Liver (tissue), 9 donors: ENCODE measurements around the gene TRPV4. TPM values are rescaled to one million over a fixed set of nuclear protein-coding genes. Genes with fewer than 3 reads are reported as not detected.
A peak's percentile ranks its signal among the peaks of the same experiment; 100 is the strongest.

Experiments
- DNase-seq: peaks from one replicate; pipeline ENCODE4 v3.0.0-alpha.2; 2017; ENCODE audit warnings: low spot score
- H3K27ac ChIP-seq, 2 donors: one replicate each; pipeline ENCODE4 v1.7.0; 2013; ENCODE audit warnings: inconsistent platforms in 2 of 2, low read length in 2 of 2, control low read depth in 1 of 2, low read depth in 1 of 2, mild to moderate bottlenecking in 1 of 2
- H3K27me3 ChIP-seq, 4 donors: one replicate each; pipeline versions ENCODE4 v1.6.1 to v1.7.0; 2013; ENCODE audit warnings: low read length in 3 of 4, inconsistent platforms in 1 of 4, mild to moderate bottlenecking in 1 of 4, moderate library complexity in 1 of 4; ENCODE audit not compliant: control insufficient read depth in 4 of 4, insufficient read depth in 4 of 4
- H3K36me3 ChIP-seq, 4 donors: one replicate each; pipeline versions ENCODE4 v1.6.1 to v1.7.0; 2013; ENCODE audit warnings: low read length in 3 of 4, mild to moderate bottlenecking in 3 of 4, low read depth in 1 of 4, moderate library complexity in 1 of 4; ENCODE audit not compliant: control insufficient read depth in 4 of 4, insufficient read depth in 3 of 4
- H3K4me1 ChIP-seq, 4 donors: one replicate each; pipeline versions ENCODE4 v1.6.1 to v1.7.0; 2013; ENCODE audit warnings: low read length in 3 of 4, mild to moderate bottlenecking in 3 of 4, moderate library complexity in 1 of 4; ENCODE audit not compliant: control insufficient read depth in 4 of 4, insufficient read depth in 4 of 4
- H3K4me3 ChIP-seq, 3 donors: one replicate each; pipeline versions ENCODE4 v1.6.1 to v1.7.0; 2013; ENCODE audit warnings: low read length in 3 of 3, control low read depth in 1 of 3, low read depth in 1 of 3, mild to moderate bottlenecking in 1 of 3
- H3K9ac ChIP-seq, 2 donors: one replicate each; pipeline ENCODE4 v1.7.0; 2013; ENCODE audit warnings: low read length in 2 of 2, mild to moderate bottlenecking in 2 of 2, moderate library complexity in 2 of 2, control low read depth in 1 of 2, low read depth in 1 of 2
- H3K9me3 ChIP-seq, 4 donors: one replicate each; pipeline versions ENCODE4 v1.6.1 to v1.7.0; 2013; ENCODE audit warnings: low read length in 3 of 4; ENCODE audit not compliant: control insufficient read depth in 4 of 4
- ATF3 ChIP-seq: IDR thresholded peaks from 2 replicates; pipeline ENCODE4 v1.6.1; 2016; ENCODE audit warnings: antibody characterized with exemption
- CTCF ChIP-seq: fragments of 150-350 bp; IDR thresholded peaks from 2 replicates; pipeline ENCODE4 v1.5.1; 2017; ENCODE audit warnings: improper control_type of control experiment, low read depth, low read length; ENCODE audit not compliant: missing input control
- EGR1 ChIP-seq, 2 donors: IDR thresholded peaks; 2 replicates each; pipeline ENCODE4 v1.6.1; 2016 to 2018; ENCODE audit warnings: antibody characterized with exemption in 2 of 2, low read depth in 2 of 2
- FOXA2 ChIP-seq: IDR thresholded peaks from 2 replicates; pipeline ENCODE4 v1.6.1; 2016; ENCODE audit warnings: antibody characterized with exemption
- HNF4A ChIP-seq, 2 donors: conservative IDR thresholded peaks; 2 replicates each; pipeline ENCODE4 v1.6.1; 2016; ENCODE audit warnings: antibody characterized with exemption in 2 of 2, mild to moderate bottlenecking in 2 of 2
- HNF4G ChIP-seq: IDR thresholded peaks from 2 replicates; pipeline ENCODE4 v1.6.1; 2016; ENCODE audit warnings: antibody characterized with exemption
- MAX ChIP-seq: IDR thresholded peaks from 2 replicates; pipeline ENCODE4 v1.6.1; 2016; ENCODE audit warnings: antibody characterized with exemption
- RAD21 ChIP-seq, 2 donors: IDR thresholded peaks; 2 replicates each; pipeline ENCODE4 v1.6.1; 2016; ENCODE audit warnings: antibody characterized with exemption in 2 of 2, mild to moderate bottlenecking in 2 of 2
- RXRA ChIP-seq, 2 donors: IDR thresholded peaks; 2 replicates each; pipeline ENCODE4 v1.6.1; 2017 to 2018; ENCODE audit warnings: antibody characterized with exemption in 2 of 2, mild to moderate bottlenecking in 1 of 2
- SP1 ChIP-seq: IDR thresholded peaks from 2 replicates; pipeline ENCODE4 v1.6.1; 2018; ENCODE audit warnings: antibody characterized with exemption, mild to moderate bottlenecking
- TAF1 ChIP-seq: conservative IDR thresholded peaks from 2 replicates; pipeline ENCODE4 v1.6.1; 2016; ENCODE audit warnings: antibody characterized with exemption, mild to moderate bottlenecking
- YY1 ChIP-seq: IDR thresholded peaks from 2 replicates; pipeline ENCODE4 v1.6.1; 2016; ENCODE audit warnings: antibody characterized with exemption, mild to moderate bottlenecking
- WGBS: extraction: QIAGEN DNeasy Blood & Tissue Kit; methylation state at CpG from one replicate; pipeline ENCODE4 v1.1.7; 2013; 5-methylcytosine and 5-hydroxymethylcytosine counted together
- polyA plus RNA-seq, 2 donors: library from polyadenylated mRNA; stranded (reverse) in 1 of 2; unstranded in 1 of 2; fragments of 200-250 nt in 1 of 2; fragments of >200 nt in 1 of 2; fragmentation: Nextera tagmentation in 1 of 2; extraction: Ambion mirVana in 1 of 2; gene quantifications; one replicate each; pipeline versions ENCODE4 v1.2.1 to v1.2.3, GENCODE V29; 2013 to 2015
- total RNA-seq, 2 donors: library from RNA; depleted of rRNA; stranded (reverse); fragments of >200 nt; gene quantifications; one replicate each; pipeline ENCODE4 v1.2.3, GENCODE V29; 2014
- donor health status: healthy.
- donor health status: healthy.
- donor health status: healthy.
- donor health status: healthy.
- donor health status: healthy.

TRPV4 gene
- total and polyA plus RNA-seq, 4 donors, result 1.3 to 9.6 (median 3.9) TPM

- Histone ChIP-seq H3K36me3 (peaks cover 0 to 24% (median 5%) of the 10 kb centered on the region in 4 donors), H3K4me1 (peaks cover 0 to 6% (median 2%) of the 10 kb centered on the region in 4 donors), H3K9ac (no peak overlapping the region), H3K27ac (no peak overlapping the region), H3K4me3 (no peak overlapping the region), H3K9me3 (no peaks in the 10 kb centered on the region), H3K27me3 (no peaks in the 10 kb centered on the region)
- peak; percentile 64 for DNase-seq
- 29% methylated on average over 12 of the region's 12 CpGs for WGBS
- no peak for TF ChIP-seq EGR1 (IDR thresholded peaks at IDR 0.05; ENCODE audit: low read depth in 2 of 2)
- TF ChIP-seq CTCF, result peak; percentile 94
- TF ChIP-seq RXRA (IDR thresholded peaks at IDR 0.05), result peak in 1 of 2 donors; percentile 37
- TF ChIP-seq YY1, result no peak
- no peak for TF ChIP-seq SP1
- peak; percentile 95 to 96 for TF ChIP-seq RAD21 (IDR thresholded peaks at IDR 0.05)
- TF ChIP-seq HNF4G, result no peak
- TF ChIP-seq HNF4A (conservative IDR thresholded peaks at IDR 0.05), result no peak
These were observed 28.1 kb downstream of the TRPV4 start for GRCh38 chr12:109804820-109805761.

- 91% methylated on average over 3 of the region's 3 CpGs for WGBS
- DNase-seq, result no peak
- TF ChIP-seq CTCF, result no peak
- TF ChIP-seq EGR1 (IDR thresholded peaks at IDR 0.05; ENCODE audit: low read depth in 2 of 2), result no peak
- TF ChIP-seq FOXA2, result no peak
- no peak for TF ChIP-seq TAF1
- TF ChIP-seq MAX, result no peak
- Histone ChIP-seq H3K9ac (no peak overlapping the region), H3K9me3 (no peaks in the 10 kb centered on the region), H3K27ac (no peak overlapping the region), H3K36me3 (peaks cover 0 to 24% (median 6%) of the 10 kb centered on the region in 4 donors), H3K27me3 (no peaks in the 10 kb centered on the region), H3K4me1 (peaks cover 0 to 6% (median 2%) of the 10 kb centered on the region in 4 donors), H3K4me3 (no peak overlapping the region)
These were observed 29.5 kb downstream of the TRPV4 start for GRCh38 chr12:109803678-109804077.

GRCh38 chr12:109802828-109803227 is 30.4 kb downstream of the TRPV4 start:
- 93% methylated on average over 15 of the region's 15 CpGs for WGBS
- no peaks in the 10 kb centered on the region for H3K27me3 ChIP-seq
- no peak overlapping the region for H3K9ac ChIP-seq
- peaks cover 0 to 6% (median 2%) of the 10 kb centered on the region in 4 donors for H3K4me1 ChIP-seq
- TF ChIP-seq ATF3, result no peak
- peaks cover 0 to 28% (median 6%) of the 10 kb centered on the region in 4 donors for H3K36me3 ChIP-seq
- no peaks in the 10 kb centered on the region for H3K9me3 ChIP-seq
- H3K27ac ChIP-seq, result no peak overlapping the region
- no peak for DNase-seq
- H3K4me3 ChIP-seq, result no peak overlapping the region
